Measurements from ENCODE around the gene DECR2.
A peak's percentile ranks its signal among the peaks of the same experiment; 100 is the strongest.
"Not testable (repeated sequence)": the region's sequence is repeated elsewhere in the genome, so short reads cannot be mapped to it uniquely, and the experiment has no call there.

Gene DECR2

DNA sequence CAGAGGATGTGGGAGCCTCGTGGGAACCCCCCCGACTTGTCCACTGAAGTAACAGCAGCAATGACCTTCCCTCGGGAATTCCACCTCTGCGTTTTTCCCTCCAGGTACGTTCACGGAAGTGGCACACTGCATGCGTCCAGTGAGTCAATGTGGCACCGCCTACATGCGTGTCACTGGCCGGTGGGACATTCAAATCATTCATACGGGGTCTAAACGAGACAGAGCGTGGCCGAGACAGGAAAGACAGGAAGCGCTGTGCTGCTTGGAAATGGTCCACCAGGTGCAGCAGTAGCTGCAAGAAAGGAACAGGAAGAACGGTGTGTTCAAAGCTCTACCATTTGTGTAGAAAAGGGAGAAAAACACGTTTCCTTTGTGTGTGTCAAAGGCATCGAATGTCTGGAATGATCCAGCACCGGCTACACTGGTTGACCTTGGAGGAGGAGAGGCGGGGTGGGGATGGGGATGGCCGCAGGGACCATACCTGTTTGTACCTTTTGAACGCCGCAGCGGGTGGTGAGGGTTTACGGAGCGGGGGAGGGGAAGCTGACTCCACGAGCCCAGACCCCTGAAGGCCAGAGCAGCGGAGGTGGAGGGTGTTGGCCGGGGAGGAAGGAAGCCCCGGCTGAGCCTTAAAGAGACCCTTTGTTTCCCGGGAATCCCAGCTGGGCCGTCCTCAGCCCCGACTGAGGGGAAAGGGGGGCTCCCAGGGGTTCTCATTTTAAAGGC is 18.2 kb upstream of the DECR2 start:
- Mint-ChIP-seq H3K27ac (peak overlapping the region; percentile 30), H3K9me3 (no peaks in the 10 kb centered on the region), H3K27me3 (no peaks in the 10 kb centered on the region), H3K36me3 (no peaks in the 10 kb centered on the region), H3K4me3 (peak overlapping the region; percentile 71), H3K4me1 (peaks cover 25% of the 10 kb centered on the region)

DNA sequence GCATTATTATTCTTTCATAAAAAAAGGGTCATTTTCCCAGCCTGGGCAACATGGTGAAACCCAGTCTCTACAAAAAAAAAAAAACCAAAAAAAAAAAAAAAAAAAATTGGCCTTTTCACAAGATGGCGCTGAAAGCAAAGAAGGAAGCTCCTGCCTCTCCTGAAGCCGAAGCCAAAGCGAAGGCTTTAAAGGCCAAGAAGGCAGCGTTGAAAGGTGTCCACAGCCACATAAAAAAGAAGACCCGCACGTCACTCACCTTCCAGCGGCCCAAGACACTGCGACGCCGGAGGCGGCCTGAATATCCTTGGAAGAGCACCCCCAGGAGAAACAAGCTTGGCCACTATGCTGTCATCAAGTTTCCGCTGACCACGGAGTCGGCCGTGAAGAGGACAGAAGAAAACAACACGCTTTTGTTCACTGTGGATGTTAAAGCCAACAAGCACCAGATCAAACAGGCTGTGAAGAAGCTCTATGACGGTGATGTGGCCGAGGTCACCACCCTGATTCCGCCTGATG is 15.0 kb upstream of the DECR2 start:
- no peak overlapping the region for H3K4me3 Mint-ChIP-seq
- H3K27me3 Mint-ChIP-seq = no peaks in the 10 kb centered on the region
- no peaks in the 10 kb centered on the region for H3K36me3 Mint-ChIP-seq
- peaks cover 15% of the 10 kb centered on the region for H3K4me1 Mint-ChIP-seq
- H3K27ac Mint-ChIP-seq = no peak overlapping the region
- no peaks in the 10 kb centered on the region for H3K9me3 Mint-ChIP-seq

DNA sequence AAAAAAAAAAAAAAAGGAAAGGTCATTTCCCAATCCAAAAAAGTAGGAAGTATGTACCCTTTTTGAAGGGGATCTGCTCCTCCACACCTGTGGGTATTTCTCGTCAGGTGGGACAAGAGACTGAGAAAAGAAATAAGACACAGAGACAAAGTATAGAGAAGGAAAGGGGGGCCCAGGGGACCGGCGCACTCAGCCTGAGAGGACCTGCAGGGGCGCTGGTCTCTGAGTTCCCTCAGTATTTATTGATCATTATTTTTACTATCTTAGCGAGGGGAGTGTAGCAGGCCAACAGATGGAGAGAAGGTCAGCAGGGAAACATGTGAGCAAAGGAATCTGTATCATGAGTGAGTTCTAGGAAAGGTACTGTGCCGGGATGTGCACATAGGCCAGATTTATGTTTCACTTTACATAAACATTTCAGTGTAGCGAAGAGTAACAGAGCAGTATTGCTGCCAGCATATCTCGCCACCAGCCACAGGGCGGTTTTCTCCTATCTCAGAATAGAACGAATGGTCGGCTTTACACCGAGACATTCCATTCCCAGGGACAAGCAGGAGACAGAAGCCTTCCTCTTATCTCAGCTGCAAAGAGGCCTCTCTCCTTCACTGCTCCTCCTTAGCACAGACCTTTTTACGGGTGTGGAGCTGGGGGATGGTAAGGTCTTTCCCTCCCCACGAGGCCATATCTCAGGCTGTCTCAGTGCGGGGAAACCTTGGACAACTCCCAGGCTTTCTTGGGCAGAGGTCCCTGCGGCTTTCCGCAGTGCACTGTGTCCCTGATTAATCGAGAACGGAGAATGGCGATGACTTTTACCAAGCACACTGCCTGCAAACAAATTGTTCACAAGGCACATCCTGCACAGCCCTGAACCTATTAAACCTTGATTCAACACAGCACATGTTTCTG is 13.7 kb upstream of the DECR2 start:
- not testable (repeated sequence) for H3K27me3 Mint-ChIP-seq, H3K4me3 Mint-ChIP-seq, H3K36me3 Mint-ChIP-seq, H3K9me3 Mint-ChIP-seq, H3K27ac Mint-ChIP-seq
- peaks cover 14% of the 10 kb centered on the region for H3K4me1 Mint-ChIP-seq

DNA sequence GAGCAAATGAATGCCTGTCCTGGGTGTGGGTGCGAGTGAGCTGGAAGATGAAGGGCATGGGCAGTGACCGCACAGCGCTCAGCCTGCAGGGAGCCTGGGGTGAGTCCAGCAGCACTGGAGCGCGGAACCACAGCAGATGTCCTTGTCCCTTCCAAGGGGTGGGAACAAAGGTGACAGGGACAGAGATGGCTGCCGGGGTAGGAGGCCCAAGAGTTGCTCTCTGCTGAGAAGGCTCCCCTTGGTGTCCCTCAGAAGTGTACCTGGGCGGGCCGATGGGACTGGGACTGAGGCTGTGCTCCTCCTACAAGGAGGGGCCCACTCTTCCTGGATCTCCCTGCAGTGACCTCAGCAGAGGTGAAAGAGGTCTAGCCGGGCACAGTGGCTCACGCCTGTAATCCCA is 12.3 kb upstream of the DECR2 start:
- no peak overlapping the region for H3K4me3 Mint-ChIP-seq
- H3K9me3 Mint-ChIP-seq = no peaks in the 10 kb centered on the region
- H3K36me3 Mint-ChIP-seq = peaks cover 3% of the 10 kb centered on the region
- H3K27me3 Mint-ChIP-seq = no peaks in the 10 kb centered on the region
- no peak overlapping the region for H3K27ac Mint-ChIP-seq
- peaks cover 7% of the 10 kb centered on the region for H3K4me1 Mint-ChIP-seq

GRCh38 chr16:391885-392335 is 9.8 kb upstream of the DECR2 start:
- Mint-ChIP-seq H3K36me3 (peaks cover 3% of the 10 kb centered on the region), H3K9me3 (no peaks in the 10 kb centered on the region), H3K4me1 (peaks cover 17% of the 10 kb centered on the region), H3K4me3 (no peak overlapping the region), H3K27me3 (no peaks in the 10 kb centered on the region), H3K27ac (peak overlapping the region; percentile 46)

- no peaks in the 10 kb centered on the region for H3K9me3 Mint-ChIP-seq
- H3K27me3 Mint-ChIP-seq = no peaks in the 10 kb centered on the region
- H3K27ac Mint-ChIP-seq = peak overlapping the region; percentile 35
- peaks cover 17% of the 10 kb centered on the region for H3K4me1 Mint-ChIP-seq
- peaks cover 3% of the 10 kb centered on the region for H3K36me3 Mint-ChIP-seq
- no peak overlapping the region for H3K4me3 Mint-ChIP-seq
These were observed 9.1 kb upstream of the DECR2 start for GRCh38 chr16:392450-393030.

DNA sequence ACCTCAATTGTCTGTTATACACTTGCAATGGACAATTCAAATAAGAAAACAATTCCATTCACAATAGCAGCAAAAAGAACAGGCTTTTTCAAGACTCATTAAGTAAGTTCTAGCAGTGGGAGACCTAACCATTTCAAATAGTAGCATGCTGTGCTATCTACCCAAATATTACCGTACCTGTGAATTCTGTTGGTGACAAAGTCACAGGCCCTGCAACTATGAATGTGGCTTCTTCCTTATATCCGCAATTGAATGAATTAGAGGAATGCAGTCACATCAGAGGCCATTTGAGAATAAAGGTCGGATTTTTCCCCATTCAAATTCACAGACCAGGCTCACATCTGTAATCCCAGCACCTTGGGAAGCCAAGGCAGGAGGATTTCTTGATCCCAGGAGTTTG is 5.5 kb upstream of the DECR2 start:
- Mint-ChIP-seq H3K4me1 (peaks cover 31% of the 10 kb centered on the region), H3K4me3 (peak overlapping the region; percentile 89), H3K36me3 (peaks cover 3% of the 10 kb centered on the region), H3K9me3 (no peaks in the 10 kb centered on the region), H3K27ac (peak overlapping the region; percentile 52), H3K27me3 (no peaks in the 10 kb centered on the region)

- Mint-ChIP-seq H3K36me3 (peaks cover 3% of the 10 kb centered on the region), H3K4me1 (peaks cover 30% of the 10 kb centered on the region), H3K9me3 (no peaks in the 10 kb centered on the region), H3K27ac (peak overlapping the region; percentile 94), H3K4me3 (peak overlapping the region; percentile 89), H3K27me3 (no peaks in the 10 kb centered on the region)
These were observed 5.1 kb upstream of the DECR2 start for GRCh38 chr16:396605-397004.

- H3K4me1 Mint-ChIP-seq = peaks cover 24% of the 10 kb centered on the region
- H3K27me3 Mint-ChIP-seq = no peaks in the 10 kb centered on the region
- peak within 1 kb of the TSS; percentile 89 for H3K4me3 Mint-ChIP-seq
- H3K9me3 Mint-ChIP-seq = no peaks in the 10 kb centered on the region
- peak within 1 kb of the TSS; percentile 94 for H3K27ac Mint-ChIP-seq
- H3K36me3 Mint-ChIP-seq = peaks cover under 1% of the 10 kb centered on the region
These were observed 4.5 kb upstream of the DECR2 start, which contains the start of gene NME4 for GRCh38 chr16:397135-397661. Gene NME4, plus strand, starts transcription at chr16:397199. Its CDS starts 24 bp downstream, at chr16:397223.

GRCh38 chr16:397736-398332 is 3.9 kb upstream of the DECR2 start:
- Mint-ChIP-seq H3K27me3 (no peaks in the 10 kb centered on the region), H3K4me3 (peak overlapping the region; percentile 65), H3K27ac (peak overlapping the region; percentile 17), H3K36me3 (no peaks in the 10 kb centered on the region), H3K4me1 (peaks cover 24% of the 10 kb centered on the region), H3K9me3 (no peaks in the 10 kb centered on the region)

GRCh38 chr16:398561-399339 is 2.9 kb upstream of the DECR2 start:
- Mint-ChIP-seq H3K27me3 (no peaks in the 10 kb centered on the region), H3K9me3 (no peaks in the 10 kb centered on the region)

DNA sequence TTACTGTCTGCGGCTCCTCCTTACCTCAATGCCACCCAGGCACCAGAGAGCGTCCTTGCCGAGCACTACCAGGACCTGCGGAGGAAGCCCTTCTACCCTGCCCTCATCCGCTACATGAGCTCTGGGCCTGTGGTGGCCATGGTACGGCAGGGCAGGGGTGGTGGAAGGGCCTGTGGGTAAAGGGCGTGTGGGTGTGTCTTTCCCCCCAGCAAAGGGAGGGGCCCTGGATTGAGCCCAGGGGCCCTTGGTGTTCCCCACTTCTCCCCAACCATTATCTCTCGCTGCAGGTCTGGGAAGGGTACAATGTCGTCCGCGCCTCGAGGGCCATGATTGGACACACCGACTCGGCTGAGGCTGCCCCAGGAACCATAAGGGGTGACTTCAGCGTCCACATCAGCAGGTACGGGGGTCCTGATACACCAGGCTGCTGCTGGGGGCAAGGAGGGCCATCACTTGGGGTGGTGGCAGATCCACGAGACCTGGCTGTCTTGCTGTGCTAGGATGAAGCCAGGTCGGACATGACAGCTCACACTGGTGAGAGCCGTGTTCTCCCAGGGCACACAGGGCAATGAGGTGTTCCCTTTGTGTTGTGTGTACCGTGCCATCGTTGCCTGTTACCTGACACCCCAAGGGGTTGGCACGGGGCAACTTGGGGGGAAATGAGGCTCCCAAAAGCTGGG is 2.2 kb upstream of the DECR2 start:
- no peaks in the 10 kb centered on the region for H3K9me3 Mint-ChIP-seq
- no peak overlapping the region for H3K27ac Mint-ChIP-seq
- H3K36me3 Mint-ChIP-seq = no peaks in the 10 kb centered on the region
- no peak overlapping the region for H3K4me3 Mint-ChIP-seq
- H3K4me1 Mint-ChIP-seq = peaks cover 24% of the 10 kb centered on the region
- no peaks in the 10 kb centered on the region for H3K27me3 Mint-ChIP-seq

More at GRCh38 chr16:398561-399339, 2.9 kb upstream of the DECR2 start:
- Mint-ChIP-seq H3K36me3 (no peaks in the 10 kb centered on the region), H3K4me3 (peak overlapping the region; percentile 65), H3K27ac (peak overlapping the region; percentile 30), H3K4me1 (peaks cover 24% of the 10 kb centered on the region)

DNA sequence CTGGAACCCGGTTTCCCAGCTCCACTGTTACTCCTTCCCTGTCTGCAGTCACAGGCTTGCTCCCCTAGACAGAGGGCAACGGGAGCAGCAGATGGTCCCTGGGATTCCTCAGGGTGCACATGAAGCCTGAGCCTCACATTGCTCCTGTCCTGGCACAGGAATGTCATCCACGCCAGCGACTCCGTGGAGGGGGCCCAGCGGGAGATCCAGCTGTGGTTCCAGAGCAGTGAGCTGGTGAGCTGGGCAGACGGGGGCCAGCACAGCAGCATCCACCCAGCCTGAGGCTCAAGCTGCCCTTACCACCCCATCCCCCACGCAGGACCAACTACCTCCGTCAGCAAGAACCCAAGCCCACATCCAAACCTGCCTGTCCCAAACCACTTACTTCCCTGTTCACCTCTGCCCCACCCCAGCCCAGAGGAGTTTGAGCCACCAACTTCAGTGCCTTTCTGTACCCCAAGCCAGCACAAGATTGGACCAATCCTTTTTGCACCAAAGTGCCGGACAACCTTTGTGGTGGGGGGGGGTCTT is 1.6 kb upstream of the DECR2 start:
- Mint-ChIP-seq H3K9me3 (no peaks in the 10 kb centered on the region), H3K4me3 (peak overlapping the region; percentile 86), H3K27ac (no peak overlapping the region), H3K4me1 (peaks cover 24% of the 10 kb centered on the region), H3K36me3 (no peaks in the 10 kb centered on the region), H3K27me3 (no peaks in the 10 kb centered on the region)

Measured in activated naive CD4-positive, alpha-beta T cell treated with anti-CD3 and anti-CD28 coated beads, Interleukin-2, amount 50 U/mL, for 24 hours (primary cell).